ENCODE results near the gene CLECL1. TPM values are rescaled to one million over a fixed set of nuclear protein-coding genes. Genes with fewer than 3 reads are reported as not detected.

The CLECL1 gene
- total and polyA plus RNA-seq, 2 of the 8 experiments (the other 6 are each of a cell fraction or from before 2014, with no cell fraction given), result not detected

GRCh38 chr12:9761419-9761781 lies 28.5 kb upstream of the CLECL1 start (continued):
- no peak for TF ChIP-seq USF2 (IDR thresholded peaks at IDR 0.05; ENCODE audit: low read length)
